ENCODE data around the gene ODF4.

The ODF4 gene, protein sequence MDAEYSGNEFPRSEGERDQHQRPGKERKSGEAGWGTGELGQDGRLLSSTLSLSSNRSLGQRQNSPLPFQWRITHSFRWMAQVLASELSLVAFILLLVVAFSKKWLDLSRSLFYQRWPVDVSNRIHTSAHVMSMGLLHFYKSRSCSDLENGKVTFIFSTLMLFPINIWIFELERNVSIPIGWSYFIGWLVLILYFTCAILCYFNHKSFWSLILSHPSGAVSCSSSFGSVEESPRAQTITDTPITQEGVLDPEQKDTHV

GRCh38 chr17:8339540-8339939 is at the start of gene ODF4:
TSS of gene ODF4 (plus strand) at chr17:8339840. CDS start at chr17:8340052, 212 bp downstream.
- DNase-seq: no peak

DNA sequence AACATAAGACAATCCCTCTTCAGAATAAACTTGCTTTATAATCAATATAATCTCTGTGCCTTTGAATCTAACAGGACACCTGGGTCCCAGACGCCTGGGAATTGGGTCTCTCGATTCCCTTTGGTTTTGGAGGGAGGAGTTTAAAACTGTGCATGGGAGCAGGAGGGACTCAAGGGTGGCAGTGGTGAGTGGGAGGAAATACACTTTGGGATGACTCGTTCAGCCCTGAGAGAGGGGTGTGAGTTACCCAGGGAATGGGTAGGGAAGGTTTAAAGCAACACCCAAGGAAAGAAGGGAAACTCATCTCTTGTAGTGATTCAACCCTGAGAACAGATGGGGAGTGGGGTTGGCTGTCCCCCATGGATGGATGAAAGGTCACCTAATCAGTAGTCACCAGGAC is 49.6 kb upstream of the ODF4 start:
- DNase-seq: no peak

GRCh38 chr17:8292639-8293395 is 46.8 kb upstream of the ODF4 start:
- DNase-seq: no peak

DNA sequence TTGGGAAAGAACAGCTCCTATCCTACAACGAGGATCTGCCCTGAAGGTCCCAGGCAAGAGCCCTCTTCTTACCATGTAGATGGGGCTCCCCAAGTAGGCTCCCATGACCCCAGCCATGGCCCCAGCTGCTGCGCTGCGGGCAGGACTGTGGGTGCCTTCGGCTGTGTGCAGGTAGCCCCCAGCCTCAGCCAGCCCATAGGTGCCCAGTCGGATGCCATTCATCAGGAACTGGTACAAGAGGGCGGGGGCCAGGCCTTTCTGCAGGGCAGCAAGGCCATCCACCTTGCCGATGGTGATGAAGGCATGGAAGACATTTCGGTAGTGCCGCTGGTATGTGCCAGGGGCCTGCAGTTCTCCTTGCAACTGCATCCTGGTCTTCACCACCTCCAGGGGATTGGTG is 45.3 kb upstream of the ODF4 start:
- DNase-seq: no peak

DNA sequence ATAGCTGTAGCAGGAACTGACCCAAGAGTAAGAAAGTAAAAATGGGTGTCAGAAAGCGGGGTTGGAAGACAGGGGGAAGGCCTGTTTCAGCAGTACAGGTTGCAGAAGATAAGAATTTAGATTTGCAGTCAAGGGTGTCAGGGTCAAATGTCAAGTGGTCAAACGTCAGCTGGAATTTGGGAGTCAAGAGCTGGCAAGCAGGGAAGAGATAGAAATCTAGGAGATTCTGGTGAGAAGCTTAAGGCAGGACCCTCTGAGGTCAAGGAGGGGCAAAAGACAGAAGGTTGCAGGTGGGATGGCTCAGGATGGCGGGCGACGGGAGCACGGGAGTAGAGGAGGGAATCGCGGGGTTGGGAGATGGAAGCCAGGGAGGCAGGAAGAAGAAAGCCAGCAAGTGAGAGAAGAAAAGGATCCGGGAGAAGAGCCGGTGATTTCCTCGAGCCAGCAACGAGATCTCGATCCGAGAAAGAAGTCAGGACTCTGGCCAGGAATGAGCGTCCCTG is 44.8 kb upstream of the ODF4 start:
- DNase-seq: no peak

DNA sequence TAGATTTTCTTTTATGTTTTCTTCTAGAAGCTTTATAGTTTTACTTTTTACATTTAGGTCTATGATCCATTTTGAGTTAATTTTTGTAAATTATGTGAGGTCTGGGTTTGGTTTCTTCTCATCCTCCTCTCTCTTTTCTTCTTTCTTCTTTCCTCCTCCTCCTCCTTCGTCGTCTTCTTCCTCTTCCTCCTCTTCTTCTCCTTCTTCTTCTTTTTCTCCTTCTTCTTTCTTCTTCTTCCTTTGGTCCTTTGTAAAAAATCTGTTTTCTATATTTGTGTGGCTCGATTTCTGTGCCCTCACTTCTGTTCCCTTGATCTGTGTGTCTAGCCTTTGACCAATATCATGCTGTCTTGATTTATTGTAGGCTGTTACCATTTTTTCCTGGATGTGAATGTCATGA is 39.4 kb upstream of the ODF4 start:
- no peak for DNase-seq

DNA sequence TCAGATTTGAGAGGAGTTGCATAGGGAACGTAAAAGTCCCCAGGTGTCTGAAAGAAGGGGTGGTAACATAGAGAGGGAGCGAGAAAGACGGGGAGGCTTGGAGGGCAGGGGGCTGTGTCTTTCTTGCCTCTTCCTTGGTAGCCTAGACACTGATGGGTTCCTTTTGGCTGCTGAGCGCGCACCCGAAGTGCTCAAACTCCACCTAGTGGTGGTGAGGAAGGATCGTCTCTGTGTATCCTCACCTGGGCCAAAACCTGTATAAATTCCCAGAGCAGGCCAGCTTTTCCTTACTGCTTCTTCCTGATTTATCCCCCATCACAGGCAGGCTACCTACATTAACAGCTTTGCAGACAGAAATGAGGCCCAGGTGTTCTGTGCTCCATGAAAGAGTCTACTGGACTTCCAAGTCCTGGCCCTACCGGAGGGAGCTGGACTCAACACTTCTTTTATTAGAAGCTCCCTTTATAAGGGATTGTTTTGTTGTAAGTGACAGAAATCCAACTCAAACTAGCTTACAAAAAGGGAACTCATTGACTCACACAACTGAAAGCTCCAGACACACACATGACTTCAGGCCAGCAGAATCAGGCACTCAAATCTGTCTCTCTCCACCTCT is 38.9 kb upstream of the ODF4 start:
- peak; percentile 45 to 73 for DNase-seq

DNA sequence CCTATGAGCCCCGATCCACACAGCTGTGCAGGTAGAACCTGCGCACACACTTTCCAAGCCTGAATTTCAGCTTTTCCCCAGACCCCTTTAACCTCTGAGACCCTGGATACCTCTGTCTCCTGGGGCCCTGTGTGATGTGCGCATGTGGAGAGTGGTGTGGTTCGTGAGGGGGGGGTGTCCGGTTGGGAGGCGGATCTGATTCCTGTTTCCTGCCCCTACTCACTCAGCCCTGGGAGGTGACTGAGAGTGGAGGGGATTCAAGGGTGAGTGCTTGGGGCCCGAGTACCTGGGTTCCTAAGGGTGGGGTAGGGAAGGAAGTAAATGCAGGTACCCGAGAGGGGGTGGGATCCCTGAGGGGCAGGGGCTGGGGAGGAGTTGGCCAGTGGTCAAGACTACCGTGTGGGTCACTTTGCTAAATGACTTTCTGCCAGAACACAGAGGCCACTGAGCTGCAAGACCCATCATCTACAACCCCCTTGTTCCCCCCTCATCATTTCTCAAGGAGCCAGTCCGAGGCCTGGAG is 29.0 kb upstream of the ODF4 start:
- no peak for DNase-seq

GRCh38 chr17:8311131-8311790 is 28.4 kb upstream of the ODF4 start:
- no peak for DNase-seq

GRCh38 chr17:8312251-8312650 is 27.4 kb upstream of the ODF4 start:
- DNase-seq: no peak

DNA sequence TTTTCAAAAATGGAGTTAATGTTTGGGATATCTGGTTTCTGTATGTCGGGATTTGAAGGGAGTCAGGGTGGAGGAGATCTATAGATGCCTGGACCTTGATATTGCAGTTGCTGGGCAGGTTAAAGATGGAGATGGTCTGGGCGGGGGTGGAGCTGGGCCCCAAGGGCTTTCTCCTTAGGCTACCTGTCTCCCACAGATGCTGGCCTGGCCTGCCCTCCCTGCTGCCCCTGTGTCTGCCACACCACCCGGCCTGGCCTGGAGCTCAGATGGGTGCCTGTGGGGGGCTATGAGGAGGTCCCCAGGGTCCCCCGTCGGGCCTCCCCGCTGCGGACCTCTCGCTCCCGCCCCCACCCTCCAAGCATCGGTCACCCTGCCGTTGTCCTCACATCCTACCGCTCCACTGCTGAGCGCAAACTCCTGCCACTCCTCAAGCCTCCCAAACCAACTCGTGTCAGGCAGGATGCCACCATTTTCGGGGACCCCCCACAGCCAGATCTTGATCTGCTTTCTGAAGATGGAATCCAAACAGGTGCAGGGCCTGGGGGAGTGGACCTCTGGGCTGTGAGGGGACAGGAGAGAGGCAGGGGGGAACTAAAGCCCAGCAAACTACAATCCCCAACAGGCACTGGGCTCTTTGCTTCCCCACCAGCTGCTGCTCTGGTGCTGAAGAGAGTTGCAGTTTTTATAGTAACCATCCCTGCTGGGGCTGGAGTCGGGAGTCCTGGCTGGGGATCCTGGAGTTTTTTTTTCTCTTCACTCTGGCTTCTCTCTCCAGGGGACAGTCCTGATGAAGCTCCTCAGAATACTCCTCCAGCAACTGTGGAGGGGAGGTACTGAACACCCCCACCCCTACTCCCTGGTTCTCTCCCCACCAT is 26.7 kb upstream of the ODF4 start:
- DNase-seq: no peak

DNA sequence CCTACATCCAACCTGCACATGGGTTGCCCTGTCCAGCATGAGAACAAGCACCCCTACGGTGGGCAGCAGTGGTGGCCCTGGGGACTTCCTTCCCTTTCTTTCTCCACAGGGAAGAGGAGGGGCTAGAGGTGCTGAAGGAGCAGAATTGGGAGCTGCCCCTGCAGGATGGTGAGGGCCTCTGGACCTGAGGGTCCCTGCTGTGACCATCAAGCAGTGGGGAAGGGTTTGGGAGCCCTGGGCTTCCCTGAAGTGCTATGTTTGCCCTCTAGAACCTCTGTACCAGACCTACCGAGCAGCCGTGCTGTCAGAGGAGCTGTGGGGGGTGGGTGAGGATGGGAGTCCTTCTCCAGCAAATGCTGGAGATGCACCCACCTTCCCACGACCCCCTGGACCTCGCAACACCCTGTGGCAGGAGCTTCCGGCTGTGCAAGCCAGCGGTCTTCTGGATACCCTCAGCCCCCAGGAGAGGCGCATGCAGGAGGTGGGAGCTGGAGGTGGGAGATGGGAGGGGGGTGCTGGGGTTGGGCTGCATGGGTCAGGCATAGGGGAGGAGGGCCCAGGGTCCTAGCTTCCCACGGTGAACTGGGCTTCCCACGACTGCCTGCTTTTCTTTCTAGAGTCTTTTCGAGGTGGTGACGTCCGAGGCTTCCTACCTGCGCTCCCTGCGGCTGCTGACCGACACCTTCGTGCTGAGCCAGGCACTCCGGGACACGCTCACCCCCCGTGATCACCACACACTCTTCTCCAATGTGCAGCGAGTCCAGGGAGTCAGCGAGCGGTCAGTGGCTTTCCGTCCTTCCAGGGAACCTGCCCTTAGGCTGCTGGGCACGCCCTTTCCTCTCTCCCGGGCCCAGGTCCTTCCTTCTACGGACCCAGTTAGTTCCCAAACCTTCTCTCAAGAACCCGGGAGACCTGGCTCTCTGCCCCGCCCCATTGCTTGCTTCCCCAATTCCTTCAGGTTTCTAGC is 24.6 kb upstream of the ODF4 start:
- no peak for DNase-seq

- peak in 1 of 2 experiments; percentile 41 for DNase-seq
Observed at GRCh38 chr17:8315764-8316217, 23.8 kb upstream of the ODF4 start.

GRCh38 chr17:8318010-8318935 is 21.4 kb upstream of the ODF4 start:
- DNase-seq: no peak

DNA sequence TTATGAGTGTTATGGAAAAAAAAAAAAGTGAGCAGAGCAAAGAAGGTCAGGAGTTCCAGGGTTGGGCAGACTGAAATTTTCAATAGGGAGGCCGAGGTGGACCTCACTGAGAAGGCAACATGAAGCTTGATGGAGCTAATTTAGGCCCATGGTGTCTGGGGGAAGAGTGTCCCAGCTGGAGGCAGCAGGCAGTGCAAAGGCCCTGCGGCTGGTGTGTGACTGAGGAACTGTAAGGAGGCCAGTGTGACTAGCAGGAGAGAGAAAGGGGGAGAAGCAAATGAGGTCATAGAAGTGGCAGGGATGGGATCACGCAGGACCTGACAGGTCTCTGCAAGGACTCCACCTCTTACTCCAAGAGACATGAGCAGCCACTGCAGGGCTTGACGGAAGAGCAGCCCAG is 19.4 kb upstream of the ODF4 start:
- no peak for DNase-seq

DNA sequence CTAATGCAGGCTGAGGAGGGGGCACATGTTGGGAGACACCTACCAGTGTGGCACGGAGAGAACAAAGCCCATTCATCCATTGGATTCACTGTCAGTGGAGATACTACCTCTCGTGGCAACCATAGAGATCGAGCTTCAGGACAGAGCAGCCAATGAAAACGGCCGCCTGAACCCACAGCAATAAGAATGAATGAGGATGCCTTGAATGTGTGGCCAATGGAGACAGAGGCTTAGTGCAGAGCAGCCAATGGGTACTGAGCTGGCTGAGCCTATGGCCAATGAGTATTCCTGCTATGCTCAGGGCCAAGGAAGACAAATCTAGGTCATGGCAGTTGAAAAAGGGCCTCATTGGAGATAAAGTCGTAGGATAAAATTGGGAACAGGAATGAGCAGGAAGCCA is 18.6 kb upstream of the ODF4 start:
- DNase-seq: no peak

DNA sequence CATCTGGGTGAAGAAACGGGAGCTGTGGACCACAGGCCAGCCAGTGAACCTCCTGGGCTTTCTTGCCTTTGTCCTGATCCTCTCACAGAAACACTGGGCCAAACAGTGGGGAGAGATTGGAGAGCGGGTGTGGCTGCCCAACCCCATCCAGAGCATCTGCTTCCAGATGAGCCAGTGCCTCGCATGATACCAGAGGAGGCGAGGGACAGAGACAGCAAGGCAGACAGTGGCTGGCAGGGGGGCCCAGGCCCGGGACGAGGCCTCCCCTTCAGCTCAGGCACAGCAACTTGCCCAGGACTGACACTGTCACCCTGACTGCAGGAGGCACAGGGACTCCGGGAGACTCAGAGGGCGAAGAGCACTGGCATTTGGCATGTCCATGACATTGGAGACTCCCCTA is 17.6 kb upstream of the ODF4 start:
- no peak for DNase-seq

- no peak for DNase-seq
Observed at GRCh38 chr17:8324132-8324531, 15.5 kb upstream of the ODF4 start.

GRCh38 chr17:8324923-8325322 is 14.7 kb upstream of the ODF4 start:
- no peak for DNase-seq
